ENCODE data around the gene MACO1. TPM values are rescaled to one million over a fixed set of nuclear protein-coding genes. Genes with fewer than 3 reads are reported as not detected.
A peak's percentile ranks its signal among the peaks of the same experiment; 100 is the strongest.

The MACO1 gene
- total RNA-seq, 1 experiment from 2014 or later: 17.4 TPM

DNA sequence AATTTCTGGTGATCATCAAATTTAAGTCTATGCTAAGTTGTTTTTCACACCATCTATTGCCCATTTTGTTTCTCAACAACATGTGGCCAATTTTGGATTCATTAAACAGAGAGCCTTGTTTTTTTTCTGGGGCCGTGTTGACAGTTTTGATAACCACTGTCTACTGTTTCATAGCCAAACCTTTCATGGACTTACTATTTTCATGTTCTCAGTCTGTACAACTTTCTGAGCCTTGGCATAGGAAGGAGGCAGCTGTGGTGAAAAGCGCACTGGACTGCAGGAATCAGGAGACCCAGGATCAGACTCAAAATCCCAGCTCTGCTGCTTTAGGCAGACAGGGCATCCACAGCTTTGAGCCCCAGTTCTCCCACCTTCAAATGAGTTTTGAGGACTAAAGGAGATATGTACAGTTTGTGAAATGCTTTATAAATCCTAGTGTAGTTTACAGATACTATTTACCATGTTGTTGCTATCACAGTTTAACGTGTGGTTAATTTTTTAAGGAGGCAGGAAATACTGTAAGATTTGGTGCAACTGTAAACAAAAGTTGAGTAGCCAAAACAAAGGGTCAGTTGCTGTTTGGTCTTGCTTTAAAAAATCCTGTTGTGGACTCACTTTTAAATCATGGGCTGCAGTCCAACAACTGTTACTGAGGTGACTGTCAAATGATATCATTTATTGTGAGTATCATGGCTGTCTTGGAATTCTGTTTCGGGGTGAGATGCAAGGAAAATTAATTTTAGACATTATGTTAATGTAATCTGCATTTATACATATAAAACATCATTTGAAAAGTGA, 2.9 kb downstream of the MACO1 start:
- DNase-seq (ENCODE audit: unreplicated experiment): no peak
- no peaks in the 10 kb centered on the region for H3K36me3 Mint-ChIP-seq (ENCODE audit: insufficient read depth, unreplicated experiment)
- H3K27me3 Mint-ChIP-seq (ENCODE audit: insufficient read depth, unreplicated experiment): no peaks in the 10 kb centered on the region
- TF ChIP-seq, protein P1, sequence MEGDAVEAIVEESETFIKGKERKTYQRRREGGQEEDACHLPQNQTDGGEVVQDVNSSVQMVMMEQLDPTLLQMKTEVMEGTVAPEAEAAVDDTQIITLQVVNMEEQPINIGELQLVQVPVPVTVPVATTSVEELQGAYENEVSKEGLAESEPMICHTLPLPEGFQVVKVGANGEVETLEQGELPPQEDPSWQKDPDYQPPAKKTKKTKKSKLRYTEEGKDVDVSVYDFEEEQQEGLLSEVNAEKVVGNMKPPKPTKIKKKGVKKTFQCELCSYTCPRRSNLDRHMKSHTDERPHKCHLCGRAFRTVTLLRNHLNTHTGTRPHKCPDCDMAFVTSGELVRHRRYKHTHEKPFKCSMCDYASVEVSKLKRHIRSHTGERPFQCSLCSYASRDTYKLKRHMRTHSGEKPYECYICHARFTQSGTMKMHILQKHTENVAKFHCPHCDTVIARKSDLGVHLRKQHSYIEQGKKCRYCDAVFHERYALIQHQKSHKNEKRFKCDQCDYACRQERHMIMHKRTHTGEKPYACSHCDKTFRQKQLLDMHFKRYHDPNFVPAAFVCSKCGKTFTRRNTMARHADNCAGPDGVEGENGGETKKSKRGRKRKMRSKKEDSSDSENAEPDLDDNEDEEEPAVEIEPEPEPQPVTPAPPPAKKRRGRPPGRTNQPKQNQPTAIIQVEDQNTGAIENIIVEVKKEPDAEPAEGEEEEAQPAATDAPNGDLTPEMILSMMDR (IDR thresholded peaks at IDR 0.05; ENCODE audit: unreplicated experiment): no peak
- no peak overlapping the region for H3K27ac Mint-ChIP-seq (ENCODE audit: low read depth, unreplicated experiment)
- intact Hi-C loops (cut with micrococcal nuclease): no loop called here
- ChIA-PET POLR2A (interaction anchor here (4.0 kb wide), 1 partner anchor 8 kb away, joined by 23 read pairs; no protein-coding TSS in a partner anchor), CTCF (interaction anchor here (1.1 to 1.8 kb wide), 2 partner anchors 43 to 139 kb away, joined by 3 to 4 read pairs; no protein-coding TSS in a partner anchor)
- peaks cover 36% of the 10 kb centered on the region for H3K4me1 Mint-ChIP-seq (ENCODE audit: insufficient read depth, unreplicated experiment)
- H3K9me3 Mint-ChIP-seq (ENCODE audit: unreplicated experiment): no peaks in the 10 kb centered on the region
- H3K4me3 Mint-ChIP-seq (ENCODE audit: unreplicated experiment): no peak overlapping the region
- BruUV-seq (replicated peaks): no TSS peak

GRCh38 chr1:25435397-25436108, 4.9 kb downstream of the MACO1 start:
- H3K9me3 Mint-ChIP-seq (ENCODE audit: unreplicated experiment): no peaks in the 10 kb centered on the region
- H3K36me3 Mint-ChIP-seq (ENCODE audit: insufficient read depth, unreplicated experiment): no peaks in the 10 kb centered on the region
- H3K4me3 Mint-ChIP-seq (ENCODE audit: unreplicated experiment): peak overlapping the region; percentile 56
- peak overlapping the region; percentile 39 for H3K27ac Mint-ChIP-seq (ENCODE audit: low read depth, unreplicated experiment)
- H3K27me3 Mint-ChIP-seq (ENCODE audit: insufficient read depth, unreplicated experiment): no peaks in the 10 kb centered on the region
- TF ChIP-seq, protein P1 (IDR thresholded peaks at IDR 0.05; ENCODE audit: unreplicated experiment): no peak
- H3K4me1 Mint-ChIP-seq (ENCODE audit: insufficient read depth, unreplicated experiment): peaks cover 36% of the 10 kb centered on the region
- BruUV-seq (replicated peaks): no TSS peak
- ChIA-PET POLR2A (interaction anchor here (0.5 to 1.5 kb wide), 8 partner anchors 10 to 437 kb away, joined by 3 to 5 read pairs (median 3); partner anchors contain the start of genes MTFR1L and RSRP1), CTCF (interaction anchor here (1.9 kb wide), 1 partner anchor 85 kb away, joined by 6 read pairs; no protein-coding TSS in a partner anchor)
- DNase-seq (ENCODE audit: unreplicated experiment): peak; percentile 58
- intact Hi-C loops (cut with micrococcal nuclease): no loop called here

DNA sequence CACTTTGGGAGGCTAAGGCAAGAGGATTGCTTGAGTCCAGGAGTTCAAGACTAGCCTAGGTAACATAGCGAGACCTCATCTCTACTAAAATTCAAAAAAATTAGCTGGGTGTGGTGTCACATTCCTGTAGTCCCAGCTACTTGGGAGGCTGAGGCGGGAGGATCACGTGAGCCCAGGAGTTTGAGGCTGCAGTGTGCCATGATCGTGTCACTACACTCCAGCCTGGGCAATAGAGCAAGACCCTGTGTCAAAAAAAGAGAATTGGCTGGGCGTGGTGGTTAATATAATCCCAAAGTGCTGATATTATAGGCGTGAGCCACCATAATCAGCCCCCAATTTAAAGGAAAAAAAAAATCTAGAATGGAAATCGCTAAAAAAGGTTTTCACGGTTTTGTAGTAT, 7.0 kb downstream of the MACO1 start:
- H3K4me3 Mint-ChIP-seq (ENCODE audit: unreplicated experiment): no peak overlapping the region
- TF ChIP-seq, protein P1 (IDR thresholded peaks at IDR 0.05; ENCODE audit: unreplicated experiment): no peak
- peaks cover 37% of the 10 kb centered on the region for H3K4me1 Mint-ChIP-seq (ENCODE audit: insufficient read depth, unreplicated experiment)
- BruUV-seq (replicated peaks): no TSS peak
- intact Hi-C loops (cut with micrococcal nuclease): no loop called here
- DNase-seq (ENCODE audit: unreplicated experiment): no peak
- CTCF ChIA-PET: interaction anchor here (0.6 to 1.9 kb wide), 2 partner anchors 83 to 197 kb away, joined by 4 to 6 read pairs; no protein-coding TSS in a partner anchor
- POLR2A ChIA-PET: interaction anchor here (0.6 to 1.0 kb wide), 3 partner anchors 85 to 431 kb away, joined by 3 read pairs; no protein-coding TSS in a partner anchor
- no peak overlapping the region for H3K27ac Mint-ChIP-seq (ENCODE audit: low read depth, unreplicated experiment)
- H3K27me3 Mint-ChIP-seq (ENCODE audit: insufficient read depth, unreplicated experiment): no peaks in the 10 kb centered on the region
- H3K36me3 Mint-ChIP-seq (ENCODE audit: insufficient read depth, unreplicated experiment): no peaks in the 10 kb centered on the region
- no peaks in the 10 kb centered on the region for H3K9me3 Mint-ChIP-seq (ENCODE audit: unreplicated experiment)

GRCh38 chr1:25439287-25439686, 8.6 kb downstream of the MACO1 start:
- no peaks in the 10 kb centered on the region for H3K36me3 Mint-ChIP-seq (ENCODE audit: insufficient read depth, unreplicated experiment)
- no TSS peak for BruUV-seq (replicated peaks)
- H3K9me3 Mint-ChIP-seq (ENCODE audit: unreplicated experiment): no peaks in the 10 kb centered on the region
- H3K4me1 Mint-ChIP-seq (ENCODE audit: insufficient read depth, unreplicated experiment): peaks cover 38% of the 10 kb centered on the region
- no peak overlapping the region for H3K27ac Mint-ChIP-seq (ENCODE audit: low read depth, unreplicated experiment)
- ChIA-PET POLR2A (no interaction called here), CTCF (interaction anchor here (0.7 kb wide), 1 partner anchor 1696 kb away, joined by 4 read pairs; no protein-coding TSS in a partner anchor)
- no peak overlapping the region for H3K4me3 Mint-ChIP-seq (ENCODE audit: unreplicated experiment)
- no peaks in the 10 kb centered on the region for H3K27me3 Mint-ChIP-seq (ENCODE audit: insufficient read depth, unreplicated experiment)
- TF ChIP-seq, protein P1 (IDR thresholded peaks at IDR 0.05; ENCODE audit: unreplicated experiment): no peak
- intact Hi-C loops (cut with micrococcal nuclease): no loop called here
- DNase-seq (ENCODE audit: unreplicated experiment): no peak
